ENCODE results near the gene CAAP1. TPM values are rescaled to one million over a fixed set of nuclear protein-coding genes. Genes with fewer than 3 reads are reported as not detected.

CAAP1 gene
- total RNA-seq, 4 donors from 2014 or later: 4.5 to 12.3 (median 6.8) TPM

GRCh38 chr9:26800322-26800721, 92.3 kb downstream of the CAAP1 start:
- Histone ChIP-seq H3K27me3 (no peaks in the 10 kb centered on the region), H3K27ac (no peak overlapping the region), H3K4me3 (no peak overlapping the region), H3K4me1 (peaks cover 0 to 7% of the 10 kb centered on the region in 2 donors), H3K9me3 (no peaks in the 10 kb centered on the region), H3K36me3 (no peaks in the 10 kb centered on the region)
- in situ Hi-C loops (cut with MboI; ENCODE audit: low sequenced_read_pairs in 4 of 4) (no loop called here), intact Hi-C loops (cut with DNase I; ENCODE audit: low total_unique reads) (no loop called here)
- ATAC-seq: no peak
- DNase-seq: no peak
- TF ChIP-seq POLR2A (IDR thresholded peaks at IDR 0.05) (no peak), CTCF (IDR thresholded peaks at IDR 0.05 in 4 of 5, conservative IDR thresholded peaks at IDR 0.05 in 1 of 5) (no peak)

GRCh38 chr9:26791274-26791673, 101.3 kb downstream of the CAAP1 start:
- intact Hi-C loops (cut with DNase I; ENCODE audit: low total_unique reads): no loop called here
- Histone ChIP-seq H3K4me1 (no peaks in the 10 kb centered on the region), H3K27me3 (no peaks in the 10 kb centered on the region), H3K27ac (no peak overlapping the region), H3K36me3 (no peaks in the 10 kb centered on the region), H3K4me3 (no peak overlapping the region), H3K9me3 (no peaks in the 10 kb centered on the region)
- DNase-seq: no peak
- TF ChIP-seq CTCF (IDR thresholded peaks at IDR 0.05 in 4 of 5, conservative IDR thresholded peaks at IDR 0.05 in 1 of 5) (no peak), POLR2A (IDR thresholded peaks at IDR 0.05) (no peak)
- no peak for ATAC-seq
- in situ Hi-C loops (cut with MboI; ENCODE audit: low sequenced_read_pairs in 4 of 4): no loop called here

Other genes starting within 250 kb of the CAAP1 start
- gene PLAA, start 54.4 kb upstream of the CAAP1 start, total RNA-seq: 100 to 1,000 TPM in 1 of 4 donors, 10 to 100 TPM in 3; 72.5 to 105 (median 83.8) TPM
- 10 to 100 TPM in 3 of 4 donors, 1 to 10 TPM in 1; 4.9 to 15.2 (median 13.0) TPM for gene IFT74, start 63.6 kb upstream of the CAAP1 start, total RNA-seq
- gene LRRC19, start 112.9 kb upstream of the CAAP1 start, total RNA-seq: under 1 TPM in 1 of 4 donors, not detected in 3; 0.22 TPM
- gene TEK, start 216.4 kb upstream of the CAAP1 start, total RNA-seq: 1 to 10 TPM; 8.1 to 9.0 (median 8.4) TPM

Measured in gastrocnemius medialis (tissue), 4 donors.